ENCODE data around the gene CNTN4. TPM values are rescaled to one million over a fixed set of nuclear protein-coding genes. Genes with fewer than 3 reads are reported as not detected.

Gene CNTN4
- total RNA-seq, 1 donor from 2014 or later, result 23.0 TPM

- Mint-ChIP-seq H3K4me3 (ENCODE audit: unreplicated experiment) (no peak overlapping the region), H3K27me3 (ENCODE audit: unreplicated experiment) (no peaks in the 10 kb centered on the region), H3K27ac (ENCODE audit: unreplicated experiment) (no peak overlapping the region), H3K4me1 (ENCODE audit: low read depth, unreplicated experiment) (no peaks in the 10 kb centered on the region), H3K36me3 (ENCODE audit: unreplicated experiment) (no peaks in the 10 kb centered on the region), H3K9me3 (ENCODE audit: unreplicated experiment) (peaks cover 1% of the 10 kb centered on the region)
- no peak for DNase-seq
- no peak for TF ChIP-seq CTCF (IDR thresholded peaks at IDR 0.05; ENCODE audit: partially characterized antibody, unreplicated experiment)
These were observed 840.0 kb downstream of the CNTN4 start for GRCh38 chr3:2938711-2939110.

- no peak for DNase-seq
- H3K36me3 Mint-ChIP-seq (ENCODE audit: unreplicated experiment), result no peaks in the 10 kb centered on the region
- no peaks in the 10 kb centered on the region for H3K4me1 Mint-ChIP-seq (ENCODE audit: low read depth, unreplicated experiment)
- no peaks in the 10 kb centered on the region for H3K27me3 Mint-ChIP-seq (ENCODE audit: unreplicated experiment)
- no peak for TF ChIP-seq CTCF (IDR thresholded peaks at IDR 0.05; ENCODE audit: partially characterized antibody, unreplicated experiment)
- H3K27ac Mint-ChIP-seq (ENCODE audit: unreplicated experiment), result no peak overlapping the region
- H3K9me3 Mint-ChIP-seq (ENCODE audit: unreplicated experiment), result peaks cover 1% of the 10 kb centered on the region
- no peak overlapping the region for H3K4me3 Mint-ChIP-seq (ENCODE audit: unreplicated experiment)
These were observed 841.4 kb downstream of the CNTN4 start for GRCh38 chr3:2940062-2940461.

- no peak for DNase-seq
- Mint-ChIP-seq H3K27me3 (ENCODE audit: unreplicated experiment) (no peaks in the 10 kb centered on the region), H3K27ac (ENCODE audit: unreplicated experiment) (no peak overlapping the region), H3K36me3 (ENCODE audit: unreplicated experiment) (no peaks in the 10 kb centered on the region), H3K9me3 (ENCODE audit: unreplicated experiment) (peaks cover 1% of the 10 kb centered on the region), H3K4me3 (ENCODE audit: unreplicated experiment) (no peak overlapping the region), H3K4me1 (ENCODE audit: low read depth, unreplicated experiment) (no peaks in the 10 kb centered on the region)
- TF ChIP-seq CTCF (IDR thresholded peaks at IDR 0.05; ENCODE audit: partially characterized antibody, unreplicated experiment), result no peak
These were observed 846.0 kb downstream of the CNTN4 start for GRCh38 chr3:2944628-2945027.

- H3K4me3 Mint-ChIP-seq (ENCODE audit: unreplicated experiment), result no peak overlapping the region
- no peak for DNase-seq
- no peaks in the 10 kb centered on the region for H3K27me3 Mint-ChIP-seq (ENCODE audit: unreplicated experiment)
- no peaks in the 10 kb centered on the region for H3K4me1 Mint-ChIP-seq (ENCODE audit: low read depth, unreplicated experiment)
- no peak overlapping the region for H3K27ac Mint-ChIP-seq (ENCODE audit: unreplicated experiment)
- no peaks in the 10 kb centered on the region for H3K36me3 Mint-ChIP-seq (ENCODE audit: unreplicated experiment)
- peaks cover 1% of the 10 kb centered on the region for H3K9me3 Mint-ChIP-seq (ENCODE audit: unreplicated experiment)
- no peak for TF ChIP-seq CTCF (IDR thresholded peaks at IDR 0.05; ENCODE audit: partially characterized antibody, unreplicated experiment)
These were observed 846.5 kb downstream of the CNTN4 start for GRCh38 chr3:2945121-2945520.

- Mint-ChIP-seq H3K4me3 (ENCODE audit: unreplicated experiment) (no peak overlapping the region), H3K27ac (ENCODE audit: unreplicated experiment) (no peak overlapping the region), H3K27me3 (ENCODE audit: unreplicated experiment) (no peaks in the 10 kb centered on the region), H3K36me3 (ENCODE audit: unreplicated experiment) (no peaks in the 10 kb centered on the region), H3K4me1 (ENCODE audit: low read depth, unreplicated experiment) (no peaks in the 10 kb centered on the region), H3K9me3 (ENCODE audit: unreplicated experiment) (no peaks in the 10 kb centered on the region)
- no peak for DNase-seq
- no peak for TF ChIP-seq CTCF (IDR thresholded peaks at IDR 0.05; ENCODE audit: partially characterized antibody, unreplicated experiment)
These were observed 848.9 kb downstream of the CNTN4 start for GRCh38 chr3:2947536-2947935.
